SU-DHL-6 (cell line): ENCODE data around the gene LTBP1.

Experiments used
- EZH2phosphoT487 ChIP-seq: fragments of 200-600 bp; sonication (generic), shearing (Covaris generic); conservative IDR thresholded peaks from 2 replicates; pipeline ENCODE4 v1.6.1; 2018; ENCODE audit warnings: mild to moderate bottlenecking, antibody characterized with exemption, low read length, moderate library complexity, mixed read lengths
- TF ChIP-seq, protein P1 (sequence below): fragments of 200-600 bp; sonication (generic); IDR thresholded peaks from one replicate; pipeline ENCODE4 v1.5.1; 2017; ENCODE audit warnings: antibody characterized with exemption, mild to moderate bottlenecking, low read length, moderate library complexity; ENCODE audit not compliant: insufficient read depth, poor library complexity, severe bottlenecking

DNA sequence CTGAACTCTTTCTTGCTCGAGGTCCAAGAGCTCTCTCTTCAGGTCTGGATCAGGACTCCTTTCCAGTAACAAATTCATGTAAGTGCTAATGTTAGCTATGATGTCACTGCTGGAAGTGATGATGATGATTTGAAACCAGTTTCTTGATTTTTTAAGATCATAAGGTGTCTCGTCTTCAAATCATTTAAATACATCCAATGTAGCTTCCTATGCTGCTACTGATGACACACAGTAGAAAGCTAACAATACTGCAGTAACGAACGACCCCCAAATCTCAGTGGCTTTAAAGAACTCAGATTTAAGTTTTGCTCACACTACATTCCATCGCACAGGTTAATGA lies 13.0 kb upstream of the LTBP1 start:
- TF ChIP-seq, protein P1, sequence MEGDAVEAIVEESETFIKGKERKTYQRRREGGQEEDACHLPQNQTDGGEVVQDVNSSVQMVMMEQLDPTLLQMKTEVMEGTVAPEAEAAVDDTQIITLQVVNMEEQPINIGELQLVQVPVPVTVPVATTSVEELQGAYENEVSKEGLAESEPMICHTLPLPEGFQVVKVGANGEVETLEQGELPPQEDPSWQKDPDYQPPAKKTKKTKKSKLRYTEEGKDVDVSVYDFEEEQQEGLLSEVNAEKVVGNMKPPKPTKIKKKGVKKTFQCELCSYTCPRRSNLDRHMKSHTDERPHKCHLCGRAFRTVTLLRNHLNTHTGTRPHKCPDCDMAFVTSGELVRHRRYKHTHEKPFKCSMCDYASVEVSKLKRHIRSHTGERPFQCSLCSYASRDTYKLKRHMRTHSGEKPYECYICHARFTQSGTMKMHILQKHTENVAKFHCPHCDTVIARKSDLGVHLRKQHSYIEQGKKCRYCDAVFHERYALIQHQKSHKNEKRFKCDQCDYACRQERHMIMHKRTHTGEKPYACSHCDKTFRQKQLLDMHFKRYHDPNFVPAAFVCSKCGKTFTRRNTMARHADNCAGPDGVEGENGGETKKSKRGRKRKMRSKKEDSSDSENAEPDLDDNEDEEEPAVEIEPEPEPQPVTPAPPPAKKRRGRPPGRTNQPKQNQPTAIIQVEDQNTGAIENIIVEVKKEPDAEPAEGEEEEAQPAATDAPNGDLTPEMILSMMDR, result no peak
- no peak for TF ChIP-seq EZH2phosphoT487
